SK-N-SH (cell line): Measurements from ENCODE around the gene MAGEC2. TPM values are rescaled to one million over a fixed set of nuclear protein-coding genes. Genes with fewer than 3 reads are reported as not detected.

ENCODE experiments used
- CTCF ChIA-PET: fragments of 300-600, 350-600 bp; formaldehyde crosslinking; extraction: SDS; loops from one replicate; lab custom pipeline; 2021; lab: Yijun Ruan, JAX
- POLR2A ChIA-PET: fragments of 350-600 bp; sonication (Branson Sonifier 250); formaldehyde crosslinking; extraction: SDS; loops from one replicate; lab custom pipeline; 2020; ENCODE audit warnings: antibody characterized with exemption, inconsistent platforms; lab: Yijun Ruan, JAX
- DNase-seq: peaks from one replicate; pipeline ENCODE4 v3.0.0; 2012
- H2AFZ ChIP-seq: fragments of 200-600 bp; sonication (generic); 2 replicates; pipeline ENCODE4 v1.8.1; 2016; ENCODE audit warnings: antibody characterized with exemption, mild to moderate bottlenecking, low read depth
- H3F3A ChIP-seq: fragments of 200-600 bp; sonication (generic); replicated peaks from 2 replicates; pipeline ENCODE3; 2016; ENCODE audit warnings: antibody characterized with exemption, mild to moderate bottlenecking; ENCODE audit not compliant: insufficient read depth
- H3K27ac ChIP-seq, 2 experiments: fragments of 200-500 bp in 1 of 2; fragments of 200-600 bp in 1 of 2; sonication (Bioruptor generic) in 1 of 2; sonication (generic), shearing (Covaris generic) in 1 of 2; 2 replicates each; pipeline versions ENCODE4 v1.5.1 to v1.6.1; 2014 to 2016; ENCODE audit warnings: low read depth in 2 of 2, inconsistent platforms in 1 of 2, low read length in 1 of 2, mild to moderate bottlenecking in 1 of 2, mixed read lengths in 1 of 2
- H3K27me3 ChIP-seq: fragments of 200-600 bp; sonication (generic), shearing (Covaris generic); 2 replicates; pipeline ENCODE4 v1.6.1; 2016; ENCODE audit warnings: mixed run types; ENCODE audit not compliant: insufficient read depth
- H3K36me3 ChIP-seq, 2 experiments: fragments of 200-500 bp in 1 of 2; fragments of 200-600 bp in 1 of 2; sonication (Bioruptor generic) in 1 of 2; sonication (generic) in 1 of 2; replicated peaks in 1 of 2; 2 replicates each; pipeline versions ENCODE3 to v1.5.1; 2014 to 2016; ENCODE audit warnings: low read length in 1 of 2, mild to moderate bottlenecking in 1 of 2; ENCODE audit not compliant: insufficient read depth in 2 of 2, control insufficient read depth in 1 of 2
- H3K4me1 ChIP-seq, 2 experiments: fragments of 200-500 bp in 1 of 2; fragments of 200-600 bp in 1 of 2; sonication (Bioruptor generic) in 1 of 2; sonication (generic), shearing (Covaris generic) in 1 of 2; 2 replicates each; pipeline versions ENCODE4 v1.5.1 to v1.6.1; 2014 to 2016; ENCODE audit warnings: low read depth in 1 of 2, low read length in 1 of 2, mixed run types in 1 of 2; ENCODE audit not compliant: insufficient read depth in 2 of 2, control insufficient read depth in 1 of 2
- H3K4me2 ChIP-seq: fragments of 200-600 bp; sonication (generic), shearing (Covaris generic); 2 replicates; pipeline ENCODE4 v1.6.1; 2017; ENCODE audit warnings: mixed run types
- H3K4me3 ChIP-seq, 2 experiments: fragments of 200-500 bp in 1 of 2; fragments of 200-600 bp in 1 of 2; sonication (Bioruptor generic) in 1 of 2; sonication (generic), shearing (Covaris generic) in 1 of 2; 2 replicates each; pipeline versions ENCODE4 v1.5.1 to v1.8.1; 2014 to 2016; ENCODE audit warnings: low read depth in 2 of 2, inconsistent platforms in 1 of 2, low read length in 1 of 2, mild to moderate bottlenecking in 1 of 2, mixed read lengths in 1 of 2, moderate library complexity in 1 of 2
- H3K79me2 ChIP-seq: fragments of 200-600 bp; sonication (generic); 2 replicates; pipeline ENCODE4 v1.8.1; 2017; ENCODE audit warnings: mild to moderate bottlenecking; ENCODE audit not compliant: insufficient read depth
- H3K9ac ChIP-seq: fragments of 200-600 bp; sonication (generic); 2 replicates; pipeline ENCODE4 v1.6.1; 2017; ENCODE audit warnings: mixed run types
- H3K9me2 ChIP-seq: fragments of 200-600 bp; sonication (generic); 2 replicates; pipeline ENCODE4 v1.6.1; 2017; ENCODE audit warnings: mixed run types
- H3K9me3 ChIP-seq: fragments of 200-600 bp; sonication (generic); 2 replicates; pipeline ENCODE4 v1.6.1; 2017; ENCODE audit warnings: mixed run types, mild to moderate bottlenecking, moderate library complexity
- H4K20me1 ChIP-seq: fragments of 200-600 bp; sonication (generic); 2 replicates; pipeline ENCODE4 v1.6.1; 2017; ENCODE audit warnings: mild to moderate bottlenecking, mixed run types; ENCODE audit not compliant: insufficient read depth
- ELF1 ChIP-seq: IDR thresholded peaks from 2 replicates; pipeline ENCODE4 v1.4.0; 2012
- EP300 ChIP-seq, 2 experiments: IDR thresholded peaks; 2 replicates each; pipeline versions ENCODE4 v1.4.0 to v1.6.1; 2012; ENCODE audit warnings: borderline replicate concordance in 1 of 2, low read depth in 1 of 2, low read length in 1 of 2
- FOXJ3 ChIP-seq: sonication (generic); formaldehyde crosslinking; IDR thresholded peaks from 2 replicates; pipeline ENCODE4 v1.5.1; 2020; ENCODE audit warnings: mild to moderate bottlenecking, missing genetic modification reagents
- GABPA ChIP-seq: IDR thresholded peaks from 2 replicates; pipeline ENCODE4 v1.4.0; 2012; ENCODE audit warnings: low read depth, mild to moderate bottlenecking
- MAX ChIP-seq: IDR thresholded peaks from 2 replicates; pipeline ENCODE4 v1.4.0; 2012; ENCODE audit warnings: low read depth
- MEF2A ChIP-seq: IDR thresholded peaks from 2 replicates; pipeline ENCODE4 v1.4.0; 2012; ENCODE audit warnings: low read depth, borderline replicate concordance
- MXI1 ChIP-seq: IDR thresholded peaks from 2 replicates; pipeline ENCODE4 v1.6.1; 2012; ENCODE audit warnings: mild to moderate bottlenecking, low read depth, low read length, improper control_type of control experiment
- NRF1 ChIP-seq: IDR thresholded peaks from 2 replicates; pipeline ENCODE4 v1.6.1; 2012; ENCODE audit warnings: low read depth, mild to moderate bottlenecking, low read length
- POLR2AphosphoS5 ChIP-seq: IDR thresholded peaks from 2 replicates; pipeline ENCODE4 v1.6.1; 2012; ENCODE audit warnings: low read depth, low read length
- RAD21 ChIP-seq: IDR thresholded peaks from 2 replicates; pipeline ENCODE4 v1.6.1; 2012; ENCODE audit warnings: mild to moderate bottlenecking, low read length
- RCOR1 ChIP-seq: fragments of 150-350 bp; IDR thresholded peaks from 2 replicates; pipeline ENCODE4 v1.6.1; 2017; ENCODE audit warnings: antibody characterized with exemption, low read length
- SIN3A ChIP-seq: IDR thresholded peaks from 2 replicates; pipeline ENCODE4 v1.6.1; 2012; ENCODE audit warnings: low read depth, mild to moderate bottlenecking, low read length, moderate library complexity, borderline replicate concordance
- SMC3 ChIP-seq: IDR thresholded peaks from 2 replicates; pipeline ENCODE4 v1.6.1; 2012; ENCODE audit warnings: low read depth, low read length, improper control_type of control experiment
- TCF12 ChIP-seq: IDR thresholded peaks from 2 replicates; pipeline ENCODE4 v1.4.0; 2012
- TEAD4 ChIP-seq: IDR thresholded peaks from 2 replicates; pipeline ENCODE4 v1.4.0; 2012; ENCODE audit warnings: mild to moderate bottlenecking, borderline replicate concordance; ENCODE audit not compliant: insufficient read depth
- WGBS: methylation state at CpG from one replicate; pipeline ENCODE4 v1.1.6; 2017; ENCODE audit warnings: low lambda C conversion rate; 5-methylcytosine and 5-hydroxymethylcytosine counted together
- polyA plus RNA-seq, 3 experiments: library from polyadenylated mRNA; depleted of rRNA; stranded (reverse); fragments of >200 nt; gene quantifications; 2 replicates each; pipeline ENCODE4 v1.2.3, GENCODE V29; 2012

The MAGEC2 gene
- polyA plus RNA-seq (2012; rRNA removed), result 1.9 and 2.0 TPM in 2 replicates
- 1.6 and 2.5 TPM in 2 replicates for polyA plus RNA-seq (2012; cell fraction: cytosol; rRNA removed)
- polyA plus RNA-seq (2012; cell fraction: nucleus; rRNA removed), result 1.00 and 1.5 TPM in 2 replicates

GRCh38 chrX:142204522-142205433 is at the start of gene MAGEC2:
Gene MAGEC2, minus strand, starts transcription at chrX:142205290. Its CDS starts 1,303 bp downstream, at chrX:142203987.
- Histone ChIP-seq H3K9ac (no peak within 1 kb of the TSS), H2AFZ (no peak within 1 kb of the TSS), H3K27ac (no peak within 1 kb of the TSS), H4K20me1 (no peaks in the 10 kb centered on the region), H3K9me2 (no peaks in the 10 kb centered on the region), H3K4me1 (no peaks in the 10 kb centered on the region), H3F3A (no peaks in the 10 kb centered on the region), H3K27me3 (no peaks in the 10 kb centered on the region), H3K79me2 (no peaks in the 10 kb centered on the region), H3K4me2 (no peak within 1 kb of the TSS), H3K36me3 (no peaks in the 10 kb centered on the region), H3K4me3 (no peak within 1 kb of the TSS), H3K9me3 (no peaks in the 10 kb centered on the region)
- no peak for TF ChIP-seq SMC3
- no peak for TF ChIP-seq TEAD4
- no peak for TF ChIP-seq ELF1
- no peak for TF ChIP-seq GABPA
- TF ChIP-seq RAD21, result no peak
- TF ChIP-seq FOXJ3 (CRISPR knock-in tag), result no peak
- TF ChIP-seq SIN3A, result no peak
- TF ChIP-seq TCF12, result no peak
- 29% methylated on average over 24 of the region's 28 CpGs for WGBS
- CTCF ChIA-PET, result no interaction called here
- POLR2A ChIA-PET, result no interaction called here
- no peak for DNase-seq

GRCh38 chrX:142251680-142252079 is 46.6 kb upstream of the MAGEC2 start:
- no peaks in the 10 kb centered on the region for H3K9me2 ChIP-seq
- H3K79me2 ChIP-seq, result no peaks in the 10 kb centered on the region
- no peaks in the 10 kb centered on the region for H4K20me1 ChIP-seq
- no peaks in the 10 kb centered on the region for H3K4me1 ChIP-seq
- 3% methylated on average over 4 of the region's 4 CpGs for WGBS
- TF ChIP-seq ELF1, result no peak
- TF ChIP-seq MAX, result no peak
- TF ChIP-seq RCOR1, result no peak
- no peak for TF ChIP-seq MEF2A
- TF ChIP-seq NRF1, result no peak
- TF ChIP-seq MXI1, result no peak
- TF ChIP-seq POLR2AphosphoS5, result no peak
- TF ChIP-seq EP300 (IDR thresholded peaks at IDR 0.05; ENCODE audit: borderline replicate concordance in 1 of 2, low read depth in 1 of 2, low read length in 1 of 2), result no peak
- no peak for TF ChIP-seq TEAD4
- TF ChIP-seq, all 33 proteins: peak for 0
- H3K9ac ChIP-seq, result no peak overlapping the region
- no peaks in the 10 kb centered on the region for H3K36me3 ChIP-seq
- no peaks in the 10 kb centered on the region for H3K27me3 ChIP-seq
- H3K9me3 ChIP-seq, result no peaks in the 10 kb centered on the region
- H3K27ac ChIP-seq, result no peak overlapping the region
- no peak overlapping the region for H3K4me2 ChIP-seq
- ChIA-PET POLR2A (no interaction called here), CTCF (no interaction called here)
- no peak for DNase-seq
- no peak overlapping the region for H3K4me3 ChIP-seq
- H2AFZ ChIP-seq, result no peak overlapping the region
- H3F3A ChIP-seq, result no peaks in the 10 kb centered on the region
